ENCODE data around the gene UNC80. TPM values are rescaled to one million over a fixed set of nuclear protein-coding genes. Genes with fewer than 3 reads are reported as not detected.

The UNC80 gene
- total RNA-seq, 1 experiment from 2014 or later, result not detected

DNA sequence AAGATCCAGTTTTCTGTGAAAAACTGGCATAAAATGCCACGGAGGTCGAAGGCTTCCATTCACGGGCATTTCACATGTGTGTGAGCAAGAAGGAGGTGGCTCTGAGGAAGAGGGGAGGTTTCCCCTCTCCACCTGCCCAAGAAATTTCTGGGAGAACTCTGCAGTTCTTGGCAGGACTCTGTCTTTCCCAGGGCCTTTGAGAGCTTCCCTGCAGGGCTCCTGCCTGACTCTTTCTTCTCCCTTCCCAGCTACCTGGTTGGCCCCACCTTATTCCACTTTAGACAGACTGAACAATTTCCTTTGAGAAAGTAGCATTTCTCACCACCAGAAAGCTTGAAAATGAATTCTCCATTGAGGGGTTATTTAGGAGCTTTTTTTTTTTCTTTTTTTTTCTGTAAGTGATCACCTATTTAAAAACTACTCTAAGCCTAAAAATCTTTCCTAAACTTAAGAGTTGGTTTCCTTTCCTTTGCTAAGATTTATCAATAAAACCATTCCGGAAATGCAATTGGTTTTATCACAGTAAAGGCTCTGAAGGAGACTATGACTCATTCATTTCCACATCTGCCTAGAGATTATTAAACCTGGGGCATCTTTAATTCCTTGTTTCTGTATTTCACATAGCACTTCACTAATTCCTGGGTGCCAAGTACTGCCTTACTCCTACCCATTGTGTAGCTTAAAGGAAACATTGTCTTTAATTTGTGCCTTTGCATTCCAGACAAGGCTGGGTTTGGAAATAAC lies 59.3 kb downstream of the UNC80 start:
- Histone ChIP-seq H3K4me1 (replicated peaks) (no peaks in the 10 kb centered on the region), H3K4me3 (no peak overlapping the region), H3K27ac (no peak overlapping the region), H3K9me3 (replicated peaks) (no peaks in the 10 kb centered on the region), H3K27me3 (replicated peaks) (no peaks in the 10 kb centered on the region), H3K36me3 (no peaks in the 10 kb centered on the region)
- no peak for DNase-seq (ENCODE audit: low read depth in 1 of 2, low spot score in 2 of 2)

DNA sequence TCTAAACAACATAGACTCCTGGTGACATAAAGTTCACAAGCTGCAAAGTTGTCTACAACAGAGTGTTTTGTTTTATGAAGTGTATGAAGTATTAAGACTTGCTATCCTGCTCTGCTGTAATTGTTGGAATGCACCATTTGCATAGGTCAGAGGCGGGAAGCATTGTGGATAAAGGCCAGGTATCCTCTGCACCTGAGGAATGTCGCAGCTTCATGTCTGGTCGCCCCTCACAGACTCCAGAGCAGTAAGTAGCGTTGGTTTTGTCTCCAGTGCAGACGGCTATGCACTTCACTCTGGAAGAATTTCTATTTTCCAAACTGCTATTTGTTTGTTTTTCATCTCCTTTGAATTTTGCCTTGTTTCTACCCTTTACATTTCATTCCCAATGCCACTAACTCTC lies 63.1 kb downstream of the UNC80 start:
- Histone ChIP-seq H3K27me3 (replicated peaks) (no peaks in the 10 kb centered on the region), H3K4me1 (replicated peaks) (no peaks in the 10 kb centered on the region), H3K9me3 (replicated peaks) (no peaks in the 10 kb centered on the region), H3K27ac (no peak overlapping the region), H3K4me3 (no peak overlapping the region), H3K36me3 (no peaks in the 10 kb centered on the region)
- DNase-seq (ENCODE audit: low read depth in 1 of 2, low spot score in 2 of 2), result no peak

DNA sequence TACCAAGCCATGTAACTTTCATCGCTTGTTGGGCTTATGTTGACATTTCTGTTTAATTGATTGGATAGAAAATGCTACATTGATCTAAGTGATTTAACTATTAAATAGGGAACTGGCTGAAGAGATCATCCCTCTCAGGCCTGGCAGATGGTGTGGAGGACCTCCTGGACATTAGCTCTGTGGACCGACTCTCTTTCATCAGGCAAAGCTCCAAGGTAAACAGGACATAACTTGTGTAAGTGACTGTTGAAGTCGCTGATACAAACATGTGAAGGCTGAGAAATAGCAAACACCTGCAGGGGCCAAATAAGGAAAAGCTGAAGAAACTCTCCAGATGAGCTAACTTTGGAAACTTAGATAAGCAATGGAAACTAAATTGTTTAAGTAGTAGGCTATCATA lies 68.8 kb downstream of the UNC80 start:
- Histone ChIP-seq H3K27me3 (replicated peaks) (0 out of 2 replicates have a peak, but pooled peaks cover 2% of the 10 kb centered on the region), H3K36me3 (no peaks in the 10 kb centered on the region), H3K9me3 (replicated peaks) (no peaks in the 10 kb centered on the region), H3K4me1 (replicated peaks) (no peaks in the 10 kb centered on the region), H3K27ac (no peak overlapping the region), H3K4me3 (no peak overlapping the region)
- no peak for DNase-seq (ENCODE audit: low read depth in 1 of 2, low spot score in 2 of 2)

DNA sequence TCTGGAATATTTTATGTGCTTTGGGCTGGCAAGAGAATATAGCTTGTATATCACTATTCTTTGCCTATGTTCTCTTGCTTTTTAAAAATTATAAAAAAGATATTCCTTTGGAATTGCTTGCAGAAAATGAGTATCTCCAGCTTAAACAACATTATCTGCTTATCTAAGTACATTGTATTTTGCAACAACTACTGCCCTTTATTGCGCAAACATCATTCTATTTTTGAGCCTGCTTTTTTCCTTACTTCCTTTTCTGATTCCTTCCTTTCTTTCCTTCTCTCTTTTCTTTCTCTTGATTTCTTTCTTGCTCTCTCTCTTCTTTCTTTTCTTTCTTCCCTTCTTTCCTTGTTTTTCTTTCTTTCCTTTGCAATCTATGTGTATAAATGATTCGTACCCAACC lies 74.0 kb downstream of the UNC80 start:
- H3K27me3 ChIP-seq (replicated peaks), result 0 out of 2 replicates have a peak, but pooled peaks cover 2% of the 10 kb centered on the region
- H3K36me3 ChIP-seq, result no peaks in the 10 kb centered on the region
- H3K4me1 ChIP-seq (replicated peaks), result no peaks in the 10 kb centered on the region
- no peaks in the 10 kb centered on the region for H3K9me3 ChIP-seq (replicated peaks)
- H3K27ac ChIP-seq, result no peak overlapping the region
- no peak for DNase-seq (ENCODE audit: low read depth in 1 of 2, low spot score in 2 of 2)
- no peak overlapping the region for H3K4me3 ChIP-seq

DNA sequence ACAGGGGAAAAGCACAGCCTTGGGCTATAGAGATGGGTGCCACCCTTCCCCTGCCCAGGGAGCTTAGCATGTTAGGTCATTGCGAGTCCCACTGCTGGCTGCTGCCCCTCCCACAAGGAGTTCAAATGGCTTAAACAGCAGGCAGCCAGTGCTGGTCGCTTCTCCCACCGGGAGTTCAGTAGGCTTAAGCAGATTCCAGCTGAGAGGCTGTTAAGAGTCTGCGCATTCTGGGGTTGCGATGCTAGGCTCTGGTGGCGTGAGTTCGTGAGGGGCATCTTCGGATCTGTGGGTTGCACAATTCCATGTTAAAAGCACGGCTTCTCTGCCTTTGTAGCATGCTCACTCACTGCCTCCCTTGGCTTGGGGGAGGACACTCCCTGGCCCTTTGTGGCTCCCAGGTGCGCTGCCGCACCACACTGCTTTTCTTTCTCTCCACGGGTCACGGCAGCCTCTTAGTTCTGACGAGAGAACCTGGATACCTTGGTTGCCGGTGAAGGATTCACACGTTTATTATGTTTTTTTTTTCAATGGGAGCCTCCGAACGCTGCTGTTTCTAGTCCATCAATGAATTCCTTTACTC lies 93.2 kb downstream of the UNC80 start:
- H3K4me3 ChIP-seq, result no peak overlapping the region
- no peaks in the 10 kb centered on the region for H3K36me3 ChIP-seq
- no peaks in the 10 kb centered on the region for H3K9me3 ChIP-seq (replicated peaks)
- H3K4me1 ChIP-seq (replicated peaks), result no peaks in the 10 kb centered on the region
- no peaks in the 10 kb centered on the region for H3K27me3 ChIP-seq (replicated peaks)
- no peak overlapping the region for H3K27ac ChIP-seq
- DNase-seq (ENCODE audit: low read depth in 1 of 2, low spot score in 2 of 2), result no peak

DNA sequence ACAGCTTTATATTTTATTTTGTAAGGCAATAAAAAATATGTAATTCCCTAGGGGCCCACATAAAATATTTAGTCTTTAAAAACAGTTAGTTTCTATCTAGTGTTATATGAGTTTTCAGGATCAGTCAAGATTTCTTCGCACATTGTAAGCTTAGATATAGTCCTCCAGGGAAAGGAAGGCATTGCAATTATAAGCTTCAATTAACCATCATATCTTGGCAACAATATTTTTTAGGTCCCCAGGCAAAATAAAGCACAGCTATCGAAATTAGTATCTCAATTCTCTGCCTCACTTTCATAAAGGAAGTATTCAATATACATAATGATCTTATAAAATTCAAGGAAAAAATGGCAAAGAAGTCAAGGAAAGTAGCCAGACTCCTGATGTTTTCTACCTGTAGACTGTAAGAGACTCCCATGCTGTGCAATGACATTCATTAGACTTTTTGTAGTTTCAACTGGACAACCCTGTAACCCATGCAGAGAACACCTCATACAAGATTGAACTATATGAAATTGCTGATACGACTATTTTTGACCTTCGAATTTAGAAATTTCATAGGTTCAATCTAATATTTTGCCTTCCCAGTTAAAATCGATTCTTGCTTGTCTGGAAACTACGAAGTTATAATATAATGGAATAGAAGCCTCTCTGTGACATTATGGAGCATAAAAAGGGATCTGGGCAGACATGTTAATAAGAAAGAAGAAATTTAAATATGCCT lies 96.8 kb downstream of the UNC80 start:
- Histone ChIP-seq H3K4me3 (no peak overlapping the region), H3K27me3 (replicated peaks) (no peaks in the 10 kb centered on the region), H3K9me3 (replicated peaks) (no peaks in the 10 kb centered on the region), H3K36me3 (no peaks in the 10 kb centered on the region), H3K27ac (no peak overlapping the region), H3K4me1 (replicated peaks) (no peaks in the 10 kb centered on the region)
- DNase-seq (ENCODE audit: low read depth in 1 of 2, low spot score in 2 of 2), result no peak

DNA sequence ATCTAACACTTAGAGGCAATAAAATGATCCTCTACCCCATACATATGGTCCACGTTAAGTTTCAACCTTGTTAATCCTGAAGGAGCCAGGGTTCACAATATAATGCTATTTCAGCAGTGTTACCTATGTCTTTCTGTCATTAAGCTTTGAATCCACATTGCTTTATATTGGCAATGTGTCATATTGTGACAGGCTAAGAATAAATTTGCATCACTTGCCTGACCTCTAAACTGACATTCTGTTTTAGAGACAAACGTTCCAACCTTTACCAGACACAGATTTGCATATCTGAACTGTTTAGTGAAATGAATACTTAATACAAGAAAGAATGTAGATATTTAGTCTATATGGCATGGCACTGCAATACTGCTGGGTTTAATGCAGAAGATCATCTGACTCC lies 98.4 kb downstream of the UNC80 start:
- Histone ChIP-seq H3K9me3 (replicated peaks) (no peaks in the 10 kb centered on the region), H3K36me3 (no peaks in the 10 kb centered on the region), H3K4me3 (no peak overlapping the region), H3K4me1 (replicated peaks) (no peaks in the 10 kb centered on the region), H3K27me3 (replicated peaks) (no peaks in the 10 kb centered on the region), H3K27ac (no peak overlapping the region)
- DNase-seq (ENCODE audit: low read depth in 1 of 2, low spot score in 2 of 2), result no peak

DNA sequence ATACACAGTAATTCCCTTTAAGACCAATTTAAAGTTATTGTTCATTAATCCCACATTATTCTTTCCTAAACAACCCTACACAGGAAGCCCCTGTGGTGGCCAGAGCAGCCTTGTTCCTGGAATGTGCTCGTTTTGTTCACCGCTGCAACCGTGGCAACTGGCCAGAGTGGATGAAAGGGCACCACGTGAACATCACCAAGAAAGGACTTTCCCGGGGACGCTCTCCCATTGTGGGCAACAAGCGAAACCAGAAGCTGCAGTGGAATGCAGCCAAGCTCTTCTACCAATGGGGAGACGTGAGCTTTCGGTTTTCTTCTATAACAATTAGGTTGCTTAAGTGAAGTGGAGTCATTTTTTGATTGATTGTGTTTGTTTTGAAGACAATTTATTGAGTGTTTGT lies 101.0 kb downstream of the UNC80 start:
- no peaks in the 10 kb centered on the region for H3K36me3 ChIP-seq
- H3K4me1 ChIP-seq (replicated peaks), result no peaks in the 10 kb centered on the region
- H3K27ac ChIP-seq, result no peak overlapping the region
- H3K9me3 ChIP-seq (replicated peaks), result no peaks in the 10 kb centered on the region
- peak; percentile 44 to 75 for DNase-seq (ENCODE audit: low read depth in 1 of 2, low spot score in 2 of 2)
- no peaks in the 10 kb centered on the region for H3K27me3 ChIP-seq (replicated peaks)
- no peak overlapping the region for H3K4me3 ChIP-seq

DNA sequence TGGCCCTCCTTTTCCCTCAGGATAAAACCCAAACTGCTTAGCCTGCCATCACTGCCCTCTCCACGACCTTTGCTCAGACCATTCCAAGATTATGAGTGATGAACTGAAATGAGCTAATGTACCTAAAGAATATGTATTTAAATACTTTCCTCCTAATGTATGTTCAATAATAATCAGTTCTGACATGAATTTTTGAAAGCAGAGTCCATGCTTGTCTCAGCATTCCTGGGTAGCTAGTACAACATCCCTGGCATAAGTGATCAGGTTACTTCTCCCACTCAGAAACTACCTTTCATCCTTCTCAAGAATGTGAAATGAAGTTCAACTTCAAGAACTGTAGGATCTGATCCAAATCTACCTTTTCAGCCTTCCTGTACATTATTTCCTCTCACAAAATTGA lies 103.6 kb downstream of the UNC80 start:
- no peaks in the 10 kb centered on the region for H3K9me3 ChIP-seq (replicated peaks)
- no peak overlapping the region for H3K4me3 ChIP-seq
- H3K27me3 ChIP-seq (replicated peaks), result no peaks in the 10 kb centered on the region
- DNase-seq (ENCODE audit: low read depth in 1 of 2, low spot score in 2 of 2), result no peak
- H3K4me1 ChIP-seq (replicated peaks), result no peaks in the 10 kb centered on the region
- H3K36me3 ChIP-seq, result no peaks in the 10 kb centered on the region
- H3K27ac ChIP-seq, result no peak overlapping the region

DNA sequence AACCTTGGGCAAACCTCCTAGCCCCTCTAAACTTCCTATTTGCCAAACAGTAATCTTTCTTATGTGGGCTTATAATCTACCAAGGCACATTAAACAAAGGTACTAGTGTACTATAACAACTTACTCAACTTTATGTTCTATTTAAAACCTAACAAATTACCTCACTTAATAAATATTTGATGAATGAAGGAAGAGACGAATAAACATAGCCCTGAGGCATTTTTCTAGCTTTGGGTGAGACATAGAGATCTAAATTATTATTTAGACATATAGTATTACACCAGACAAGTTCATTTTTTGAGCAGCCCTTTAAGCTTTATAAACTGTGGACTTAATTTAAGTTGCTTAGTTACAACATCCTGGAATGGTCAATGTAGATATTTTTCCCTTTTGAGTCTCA lies 104.6 kb downstream of the UNC80 start:
- no peaks in the 10 kb centered on the region for H3K27me3 ChIP-seq (replicated peaks)
- H3K4me1 ChIP-seq (replicated peaks), result no peaks in the 10 kb centered on the region
- H3K9me3 ChIP-seq (replicated peaks), result no peaks in the 10 kb centered on the region
- H3K4me3 ChIP-seq, result no peak overlapping the region
- DNase-seq (ENCODE audit: low read depth in 1 of 2, low spot score in 2 of 2), result no peak
- H3K27ac ChIP-seq, result no peak overlapping the region
- H3K36me3 ChIP-seq, result no peaks in the 10 kb centered on the region

DNA sequence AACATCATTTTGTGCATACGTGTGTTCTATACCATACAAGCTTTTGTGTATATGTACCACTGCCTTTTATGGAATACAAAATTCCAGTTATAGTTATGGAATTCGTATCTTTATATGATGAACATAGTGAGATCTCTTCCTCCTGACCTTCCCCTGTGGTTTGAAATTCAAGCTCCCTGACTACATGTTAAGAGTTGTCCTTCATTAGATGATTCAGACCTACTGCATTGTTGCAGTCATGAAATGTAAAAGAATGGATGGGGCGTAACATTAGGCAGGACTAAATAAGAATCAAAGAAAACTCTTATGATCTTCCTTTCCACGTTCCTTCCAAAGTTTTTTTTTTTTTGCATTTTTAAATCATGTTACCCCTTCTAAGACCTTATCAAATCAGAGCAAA lies 107.1 kb downstream of the UNC80 start:
- H3K36me3 ChIP-seq, result no peaks in the 10 kb centered on the region
- H3K27ac ChIP-seq, result no peak overlapping the region
- DNase-seq (ENCODE audit: low read depth in 1 of 2, low spot score in 2 of 2), result no peak
- H3K4me1 ChIP-seq (replicated peaks), result no peaks in the 10 kb centered on the region
- no peaks in the 10 kb centered on the region for H3K27me3 ChIP-seq (replicated peaks)
- no peak overlapping the region for H3K4me3 ChIP-seq
- H3K9me3 ChIP-seq (replicated peaks), result no peaks in the 10 kb centered on the region

DNA sequence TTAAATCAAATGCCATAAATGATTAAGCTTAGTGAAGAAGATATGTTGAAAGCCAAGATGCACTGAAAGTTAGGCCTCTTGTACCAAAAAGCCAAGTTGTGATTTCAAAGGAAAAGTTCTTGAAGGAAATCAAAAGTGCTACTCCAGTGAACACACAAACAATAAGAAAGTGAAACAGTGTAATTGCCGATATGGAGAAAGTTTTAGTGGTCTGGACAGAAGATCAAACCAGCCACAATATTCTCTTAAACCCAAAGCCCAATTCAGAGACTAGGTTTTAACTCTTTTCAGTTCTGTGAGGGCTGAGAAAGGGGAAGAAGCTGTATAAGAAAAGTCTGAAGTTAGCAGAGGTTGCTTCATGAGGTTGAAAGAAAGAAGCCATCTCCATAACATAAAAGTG lies 129.0 kb downstream of the UNC80 start:
- DNase-seq (ENCODE audit: low read depth in 1 of 2, low spot score in 2 of 2), result no peak
- H3K27me3 ChIP-seq (replicated peaks), result no peaks in the 10 kb centered on the region
- H3K27ac ChIP-seq, result no peak overlapping the region
- no peaks in the 10 kb centered on the region for H3K9me3 ChIP-seq (replicated peaks)
- no peaks in the 10 kb centered on the region for H3K36me3 ChIP-seq
- H3K4me3 ChIP-seq, result no peak overlapping the region
- H3K4me1 ChIP-seq (replicated peaks), result no peaks in the 10 kb centered on the region

DNA sequence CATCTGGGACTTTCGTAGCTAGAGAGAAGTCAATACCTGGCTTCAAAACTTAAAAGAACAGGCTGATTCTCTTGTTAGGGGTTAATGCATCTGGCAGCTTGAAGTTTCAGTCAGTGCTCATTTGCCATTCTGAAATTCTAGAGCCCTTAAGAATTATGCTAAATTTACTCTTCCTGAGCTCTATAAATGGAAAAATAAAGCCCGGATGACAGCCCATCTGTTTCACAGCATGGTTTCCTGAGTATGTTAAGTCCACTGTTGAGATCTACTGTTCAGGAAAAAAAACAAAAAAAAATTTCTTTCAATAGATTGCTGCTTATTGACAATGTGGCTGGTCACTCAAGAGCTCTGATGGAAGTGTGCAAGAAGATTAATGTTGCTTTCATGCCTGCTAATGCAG lies 129.5 kb downstream of the UNC80 start:
- Histone ChIP-seq H3K27me3 (replicated peaks) (no peaks in the 10 kb centered on the region), H3K9me3 (replicated peaks) (no peaks in the 10 kb centered on the region), H3K4me3 (no peak overlapping the region), H3K4me1 (replicated peaks) (no peaks in the 10 kb centered on the region), H3K27ac (no peak overlapping the region), H3K36me3 (no peaks in the 10 kb centered on the region)
- no peak for DNase-seq (ENCODE audit: low read depth in 1 of 2, low spot score in 2 of 2)

DNA sequence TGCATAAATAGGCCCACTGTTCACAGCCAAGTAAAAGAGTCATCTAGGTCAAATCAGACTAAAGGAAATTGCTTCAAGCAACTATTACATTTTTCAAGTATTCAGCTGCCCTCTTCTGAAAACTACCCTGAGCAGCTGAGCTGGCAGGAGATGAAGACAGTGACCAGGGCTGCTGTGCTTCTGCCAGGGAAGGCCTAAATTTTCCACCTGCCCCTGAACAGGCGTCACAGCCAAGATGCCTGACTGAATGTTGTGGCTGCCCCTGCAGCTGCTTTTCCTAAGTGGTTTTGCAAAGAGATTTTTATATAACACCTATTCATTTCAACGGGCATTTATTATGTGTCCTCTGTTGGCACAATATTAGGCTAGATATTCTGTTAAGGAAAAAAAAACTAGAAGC lies 134.1 kb downstream of the UNC80 start:
- no peaks in the 10 kb centered on the region for H3K4me1 ChIP-seq (replicated peaks)
- H3K9me3 ChIP-seq (replicated peaks), result no peaks in the 10 kb centered on the region
- DNase-seq (ENCODE audit: low read depth in 1 of 2, low spot score in 2 of 2), result no peak
- H3K36me3 ChIP-seq, result no peaks in the 10 kb centered on the region
- no peak overlapping the region for H3K27ac ChIP-seq
- no peaks in the 10 kb centered on the region for H3K27me3 ChIP-seq (replicated peaks)
- H3K4me3 ChIP-seq, result no peak overlapping the region
